NCI-H1105 (cell line): ENCODE data around the gene DEGS2.
"Not testable (repeated sequence)": the region's sequence is repeated elsewhere in the genome, so short reads cannot be mapped to it uniquely, and the experiment has no call there.

Experiments
- DNase-seq: peaks from one replicate; lab custom pipeline; 2025; lab: John Stamatoyannopoulos, UW

The DEGS2 gene

GRCh38 chr14:100159094-100159864, at the start of gene DEGS2:
DEGS2 (minus strand) TSS chr14:100159645; CDS start chr14:100159587, 58 bp downstream.
- peak; percentile 73 for DNase-seq

- DNase-seq, result not testable (repeated sequence)
Measured at GRCh38 chr14:100208136-100208535, 48.7 kb upstream of the DEGS2 start.

- not testable (repeated sequence) for DNase-seq
Measured at GRCh38 chr14:100207588-100207987, 48.1 kb upstream of the DEGS2 start.

- not testable (repeated sequence) for DNase-seq
Measured at GRCh38 chr14:100204835-100205167, 45.4 kb upstream of the DEGS2 start.

GRCh38 chr14:100203962-100204834, 44.8 kb upstream of the DEGS2 start:
- DNase-seq, result no peak

GRCh38 chr14:100203146-100203545, 43.7 kb upstream of the DEGS2 start:
- no peak for DNase-seq

GRCh38 chr14:100202712-100203111, 43.3 kb upstream of the DEGS2 start:
- DNase-seq, result no peak

GRCh38 chr14:100201701-100202100, 42.3 kb upstream of the DEGS2 start:
- DNase-seq, result no peak

- no peak for DNase-seq
Measured at GRCh38 chr14:100200311-100200710, 40.9 kb upstream of the DEGS2 start.

GRCh38 chr14:100199240-100199860, 39.9 kb upstream of the DEGS2 start:
- DNase-seq, result no peak

- DNase-seq, result no peak
Measured at GRCh38 chr14:100193417-100194357, 34.2 kb upstream of the DEGS2 start.

GRCh38 chr14:100192672-100193416, 33.4 kb upstream of the DEGS2 start:
- peak; percentile 100 for DNase-seq

GRCh38 chr14:100192250-100192671, 32.8 kb upstream of the DEGS2 start:
- no peak for DNase-seq

- no peak for DNase-seq
Measured at GRCh38 chr14:100191584-100192249, 32.3 kb upstream of the DEGS2 start.

- DNase-seq, result no peak
Measured at GRCh38 chr14:100190126-100190525, 30.7 kb upstream of the DEGS2 start.

- no peak for DNase-seq
Measured at GRCh38 chr14:100188392-100189030, 29.1 kb upstream of the DEGS2 start.

GRCh38 chr14:100187247-100187833, 27.9 kb upstream of the DEGS2 start:
- DNase-seq, result no peak

- DNase-seq, result not testable (repeated sequence)
Measured at GRCh38 chr14:100181876-100182551, 22.6 kb upstream of the DEGS2 start.

- not testable (repeated sequence) for DNase-seq
Measured at GRCh38 chr14:100180671-100181070, 21.2 kb upstream of the DEGS2 start.
